Esophagus (tissue), 2 donors: ENCODE data around the gene PLAA. TPM values are rescaled to one million over a fixed set of nuclear protein-coding genes. Genes with fewer than 3 reads are reported as not detected.
"Not testable (repeated sequence)": the region's sequence is repeated elsewhere in the genome, so short reads cannot be mapped to it uniquely, and the experiment has no call there.

ENCODE experiments used
- H3K27ac ChIP-seq, 2 donors: one replicate each; pipeline ENCODE4 v1.5.1; 2013; ENCODE audit warnings: low read depth in 2 of 2, mild to moderate bottlenecking in 2 of 2, inconsistent platforms in 1 of 2, low read length in 1 of 2, moderate library complexity in 1 of 2
- H3K27me3 ChIP-seq, 2 donors: one replicate each; pipeline ENCODE4 v1.6.1; 2013; ENCODE audit warnings: low read length in 2 of 2, control low read depth in 1 of 2, mild to moderate bottlenecking in 1 of 2; ENCODE audit not compliant: insufficient read depth in 2 of 2, control insufficient read depth in 1 of 2
- H3K36me3 ChIP-seq, 2 donors: one replicate each; pipeline ENCODE4 v1.6.1; 2013; ENCODE audit warnings: low read length in 1 of 2; ENCODE audit not compliant: control insufficient read depth in 2 of 2, insufficient read depth in 2 of 2
- H3K4me1 ChIP-seq, 2 donors: one replicate each; pipeline ENCODE4 v1.6.1; 2013; ENCODE audit warnings: low read length in 1 of 2; ENCODE audit not compliant: control insufficient read depth in 2 of 2, insufficient read depth in 2 of 2
- H3K4me3 ChIP-seq, 2 donors: one replicate each; pipeline ENCODE4 v1.5.1; 2013; ENCODE audit warnings: low read length in 2 of 2, mild to moderate bottlenecking in 2 of 2, low read depth in 1 of 2, moderate library complexity in 1 of 2
- H3K9me3 ChIP-seq, 2 donors: one replicate each; pipeline ENCODE4 v1.6.1; 2013; ENCODE audit warnings: mild to moderate bottlenecking in 2 of 2, low read depth in 1 of 2, low read length in 1 of 2, moderate library complexity in 1 of 2; ENCODE audit not compliant: control insufficient read depth in 2 of 2, insufficient read depth in 1 of 2
- WGBS, 2 donors: extraction: QIAGEN DNeasy Blood & Tissue Kit; methylation state at CpG; one replicate each; pipeline ENCODE4 v1.1.7; 2013; 5-methylcytosine and 5-hydroxymethylcytosine counted together
- polyA plus RNA-seq, 2 donors: library from polyadenylated mRNA; stranded (reverse); fragments of 200-250 nt; gene quantifications; one replicate each; pipeline ENCODE4 v1.2.3, GENCODE V29; 2013
- donor health status: healthy with polysubstance abuse.
- donor health status: Bipolar disorder and iron deficiency.

The PLAA gene
- polyA plus RNA-seq, 2 donors: 8.9 to 13.9 TPM

GRCh38 chr9:26893030-26893676, 53.9 kb downstream of the PLAA start:
- no peaks in the 10 kb centered on the region for H3K36me3 ChIP-seq
- H3K4me3 ChIP-seq: peak overlapping the region; percentile 79 to 80
- WGBS, 2 donors: 23 to 25% methylated on average over 7 of the region's 7 CpGs
- H3K9me3 ChIP-seq: no peaks in the 10 kb centered on the region
- H3K27ac ChIP-seq: peak overlapping the region; percentile 88 to 98
- no peaks in the 10 kb centered on the region for H3K4me1 ChIP-seq
- no peaks in the 10 kb centered on the region for H3K27me3 ChIP-seq

- H3K4me1 ChIP-seq: no peaks in the 10 kb centered on the region
- peak within 1 kb of the TSS; percentile 88 to 98 for H3K27ac ChIP-seq
- H3K27me3 ChIP-seq: no peaks in the 10 kb centered on the region
- H3K36me3 ChIP-seq: no peaks in the 10 kb centered on the region
- peak within 1 kb of the TSS; percentile 79 to 80 for H3K4me3 ChIP-seq
- H3K9me3 ChIP-seq: no peaks in the 10 kb centered on the region
- 0% methylated on average over 70 of the region's 70 CpGs for WGBS, 2 donors
Measured at GRCh38 chr9:26892251-26893029, 54.6 kb downstream of the PLAA start, which contains the start of gene CAAP1. Gene CAAP1, minus strand, starts transcription at chr9:26892802. Its CDS starts 87 bp downstream, at chr9:26892715.

- Histone ChIP-seq H3K36me3 (no peaks in the 10 kb centered on the region), H3K27me3 (no peaks in the 10 kb centered on the region), H3K27ac (peak overlapping the region; percentile 88 to 98), H3K4me1 (no peaks in the 10 kb centered on the region), H3K9me3 (no peaks in the 10 kb centered on the region), H3K4me3 (peak overlapping the region; percentile 79 to 80)
- WGBS, 2 donors: 1% methylated on average over 14 of the region's 14 CpGs
Measured at GRCh38 chr9:26891726-26892125, 55.3 kb downstream of the PLAA start.

DNA sequence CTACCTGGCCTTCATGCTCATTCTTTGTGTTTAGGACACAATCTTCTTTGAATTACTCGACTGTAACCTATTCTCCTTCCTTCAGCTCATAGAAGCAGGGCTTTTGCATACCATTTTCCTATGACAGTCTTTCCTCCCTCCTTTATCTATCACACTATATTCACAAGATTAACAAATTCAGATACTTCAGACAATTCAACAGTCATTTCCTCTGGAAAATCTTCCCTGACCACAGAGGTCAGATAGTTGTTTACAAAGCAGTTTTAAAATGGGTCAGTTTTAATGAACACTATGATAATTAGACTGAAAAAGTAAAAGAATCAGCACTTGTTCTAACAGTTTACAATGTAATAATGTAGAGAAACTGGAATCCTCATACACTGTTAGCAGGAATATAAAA, 58.8 kb downstream of the PLAA start:
- H3K27me3 ChIP-seq: no peaks in the 10 kb centered on the region
- WGBS, 2 donors: 81 to 84% methylated on average over 1 of the region's 1 CpG

GRCh38 chr9:26882154-26882553, 64.9 kb downstream of the PLAA start:
- no peaks in the 10 kb centered on the region for H3K4me1 ChIP-seq
- no peaks in the 10 kb centered on the region for H3K9me3 ChIP-seq
- H3K27ac ChIP-seq: no peak overlapping the region
- no peaks in the 10 kb centered on the region for H3K27me3 ChIP-seq
- H3K4me3 ChIP-seq: no peak overlapping the region
- 96 to 98% methylated on average over 3 of the region's 3 CpGs for WGBS, 2 donors
- peaks cover 3 to 10% of the 10 kb centered on the region in 2 donors for H3K36me3 ChIP-seq

More for the DNA sequence above, 58.8 kb downstream of the PLAA start:
- Histone ChIP-seq H3K36me3 (no peaks in the 10 kb centered on the region), H3K4me3 (no peak overlapping the region), H3K9me3 (no peaks in the 10 kb centered on the region), H3K4me1 (no peaks in the 10 kb centered on the region), H3K27ac (no peak overlapping the region)

DNA sequence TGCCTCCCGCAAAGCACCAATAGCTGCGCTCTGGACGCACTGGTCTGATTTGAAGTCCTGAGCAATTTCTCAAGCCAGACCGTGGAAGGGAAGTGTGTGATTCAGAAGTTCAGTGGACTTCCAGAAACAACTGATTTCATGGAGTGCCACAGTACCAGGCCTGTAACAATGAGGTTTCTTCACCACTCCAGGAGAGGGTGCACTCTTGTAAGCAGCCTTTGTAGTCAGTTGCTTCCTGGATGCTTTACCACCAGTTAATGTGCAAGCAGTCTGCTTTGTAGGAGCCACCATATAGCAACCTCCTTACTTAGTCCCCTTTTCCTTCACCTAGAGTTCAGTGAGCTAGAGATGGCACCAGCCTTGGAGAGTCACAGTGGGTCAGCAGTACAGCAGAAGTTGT, 66.8 kb downstream of the PLAA start:
- no peaks in the 10 kb centered on the region for H3K4me1 ChIP-seq
- peaks cover 3 to 10% of the 10 kb centered on the region in 2 donors for H3K36me3 ChIP-seq
- 96 to 97% methylated on average over 4 of the region's 4 CpGs for WGBS, 2 donors
- H3K4me3 ChIP-seq: no peak overlapping the region
- no peaks in the 10 kb centered on the region for H3K27me3 ChIP-seq
- H3K9me3 ChIP-seq: no peaks in the 10 kb centered on the region
- no peak overlapping the region for H3K27ac ChIP-seq

GRCh38 chr9:26875155-26875554, 71.9 kb downstream of the PLAA start:
- H3K27ac ChIP-seq, H3K27me3 ChIP-seq, H3K4me1 ChIP-seq, H3K36me3 ChIP-seq, H3K4me3 ChIP-seq, H3K9me3 ChIP-seq: not testable (repeated sequence)
- WGBS, 2 donors: 92 to 93% methylated on average over 3 of the region's 3 CpGs

- H3K9me3 ChIP-seq: no peaks in the 10 kb centered on the region
- WGBS, 2 donors: 79 to 88% methylated on average over 8 of the region's 8 CpGs
- no peaks in the 10 kb centered on the region for H3K27me3 ChIP-seq
- H3K4me3 ChIP-seq: no peak overlapping the region
- no peaks in the 10 kb centered on the region for H3K4me1 ChIP-seq
- no peak overlapping the region for H3K27ac ChIP-seq
- H3K36me3 ChIP-seq: peaks cover 0 to 5% of the 10 kb centered on the region in 2 donors
Measured at GRCh38 chr9:26870292-26870691, 76.8 kb downstream of the PLAA start.

DNA sequence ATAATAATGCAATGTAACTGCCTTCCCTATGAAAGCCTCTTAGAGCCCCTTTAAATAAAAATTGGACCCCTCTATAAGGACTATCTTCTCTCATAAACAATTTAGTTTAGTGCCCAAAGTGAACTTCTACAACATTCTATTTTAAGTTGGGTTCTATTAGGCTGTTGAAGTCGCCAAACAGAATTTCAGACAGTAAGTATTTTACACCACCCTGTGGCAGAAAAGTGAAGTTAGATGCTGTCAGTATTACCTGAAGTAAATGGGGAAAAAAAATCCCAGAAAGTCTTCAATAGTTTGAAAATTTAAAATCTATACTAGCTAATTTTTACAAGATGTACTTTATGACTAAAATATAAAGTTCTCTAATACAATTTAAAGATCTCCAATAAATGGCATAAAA, 84.0 kb downstream of the PLAA start:
- no peaks in the 10 kb centered on the region for H3K9me3 ChIP-seq
- H3K36me3 ChIP-seq: peaks cover 4 to 5% of the 10 kb centered on the region in 2 donors
- 45 to 48% methylated on average over 1 of the region's 1 CpG for WGBS, 2 donors
- H3K4me1 ChIP-seq: no peaks in the 10 kb centered on the region
- H3K27ac ChIP-seq: no peak overlapping the region
- H3K4me3 ChIP-seq: no peak overlapping the region
- H3K27me3 ChIP-seq: no peaks in the 10 kb centered on the region
